ENCODE data around the gene GAS7.

Gene GAS7

GRCh38 chr17:10198509-10199249 lies at the start of gene GAS7:
GAS7 (minus strand) TSS chr17:10198606.
- H3K9me3 ChIP-seq (ENCODE audit: control insufficient read depth, insufficient read depth, low read depth, low read length): peaks cover 18% of the 10 kb centered on the region
- H3K27me3 ChIP-seq (ENCODE audit: control insufficient read depth, insufficient read depth, low read length): peaks cover 35% of the 10 kb centered on the region
- H3K27ac ChIP-seq (ENCODE audit: low read depth, low read length): no peak within 1 kb of the TSS
- H3K9ac ChIP-seq (ENCODE audit: low read length): peak within 1 kb of the TSS; percentile 80
- H3K4me1 ChIP-seq (ENCODE audit: control insufficient read depth, insufficient read depth, low read length): peaks cover 9% of the 10 kb centered on the region
- H3K4me3 ChIP-seq (ENCODE audit: low read depth, low read length): peak within 1 kb of the TSS; percentile 90
- H3K36me3 ChIP-seq (ENCODE audit: control insufficient read depth, insufficient read depth, low read length): no peaks in the 10 kb centered on the region

- no peak overlapping the region for H3K27ac ChIP-seq (ENCODE audit: low read depth, low read length)
- no peak overlapping the region for H3K9ac ChIP-seq (ENCODE audit: low read length)
- H3K27me3 ChIP-seq (ENCODE audit: control insufficient read depth, insufficient read depth, low read length): no peaks in the 10 kb centered on the region
- no peaks in the 10 kb centered on the region for H3K4me1 ChIP-seq (ENCODE audit: control insufficient read depth, insufficient read depth, low read length)
- no peaks in the 10 kb centered on the region for H3K36me3 ChIP-seq (ENCODE audit: control insufficient read depth, insufficient read depth, low read length)
- no peaks in the 10 kb centered on the region for H3K9me3 ChIP-seq (ENCODE audit: control insufficient read depth, insufficient read depth, low read depth, low read length)
- no peak overlapping the region for H3K4me3 ChIP-seq (ENCODE audit: low read depth, low read length)
Observed at GRCh38 chr17:10247810-10248209, 49.4 kb upstream of the GAS7 start.

GRCh38 chr17:10243883-10244844 lies 45.8 kb upstream of the GAS7 start:
- Histone ChIP-seq H3K9me3 (ENCODE audit: control insufficient read depth, insufficient read depth, low read depth, low read length) (peaks cover 3% of the 10 kb centered on the region; the same call in 1 of the 2 replicates), H3K4me3 (ENCODE audit: low read depth, low read length) (no peak overlapping the region), H3K36me3 (ENCODE audit: control insufficient read depth, insufficient read depth, low read length) (no peaks in the 10 kb centered on the region), H3K27me3 (ENCODE audit: control insufficient read depth, insufficient read depth, low read length) (no peaks in the 10 kb centered on the region), H3K9ac (ENCODE audit: low read length) (no peak overlapping the region), H3K27ac (ENCODE audit: low read depth, low read length) (no peak overlapping the region), H3K4me1 (ENCODE audit: control insufficient read depth, insufficient read depth, low read length) (no peaks in the 10 kb centered on the region)

GRCh38 chr17:10241781-10242180 lies 43.4 kb upstream of the GAS7 start:
- H3K4me1 ChIP-seq (ENCODE audit: control insufficient read depth, insufficient read depth, low read length): no peaks in the 10 kb centered on the region
- no peak overlapping the region for H3K4me3 ChIP-seq (ENCODE audit: low read depth, low read length)
- H3K9me3 ChIP-seq (ENCODE audit: control insufficient read depth, insufficient read depth, low read depth, low read length): peaks cover 3% of the 10 kb centered on the region; the same call in 1 of the 2 replicates
- no peak overlapping the region for H3K27ac ChIP-seq (ENCODE audit: low read depth, low read length)
- no peaks in the 10 kb centered on the region for H3K36me3 ChIP-seq (ENCODE audit: control insufficient read depth, insufficient read depth, low read length)
- H3K27me3 ChIP-seq (ENCODE audit: control insufficient read depth, insufficient read depth, low read length): no peaks in the 10 kb centered on the region
- H3K9ac ChIP-seq (ENCODE audit: low read length): no peak overlapping the region

GRCh38 chr17:10238661-10239060 lies 40.3 kb upstream of the GAS7 start:
- H3K4me3 ChIP-seq (ENCODE audit: low read depth, low read length): no peak overlapping the region
- H3K9ac ChIP-seq (ENCODE audit: low read length): no peak overlapping the region
- no peak overlapping the region for H3K27ac ChIP-seq (ENCODE audit: low read depth, low read length)
- no peaks in the 10 kb centered on the region for H3K27me3 ChIP-seq (ENCODE audit: control insufficient read depth, insufficient read depth, low read length)
- H3K36me3 ChIP-seq (ENCODE audit: control insufficient read depth, insufficient read depth, low read length): no peaks in the 10 kb centered on the region
- peaks cover 3% of the 10 kb centered on the region; the same call in 1 of the 2 replicates for H3K9me3 ChIP-seq (ENCODE audit: control insufficient read depth, insufficient read depth, low read depth, low read length)
- no peaks in the 10 kb centered on the region for H3K4me1 ChIP-seq (ENCODE audit: control insufficient read depth, insufficient read depth, low read length)

- no peak overlapping the region for H3K9ac ChIP-seq (ENCODE audit: low read length)
- no peaks in the 10 kb centered on the region for H3K27me3 ChIP-seq (ENCODE audit: control insufficient read depth, insufficient read depth, low read length)
- H3K4me3 ChIP-seq (ENCODE audit: low read depth, low read length): no peak overlapping the region
- H3K4me1 ChIP-seq (ENCODE audit: control insufficient read depth, insufficient read depth, low read length): no peaks in the 10 kb centered on the region
- H3K9me3 ChIP-seq (ENCODE audit: control insufficient read depth, insufficient read depth, low read depth, low read length): peaks cover 7% of the 10 kb centered on the region
- no peaks in the 10 kb centered on the region for H3K36me3 ChIP-seq (ENCODE audit: control insufficient read depth, insufficient read depth, low read length)
- H3K27ac ChIP-seq (ENCODE audit: low read depth, low read length): no peak overlapping the region
Observed at GRCh38 chr17:10234033-10234432, 35.6 kb upstream of the GAS7 start.

GRCh38 chr17:10233161-10233560 lies 34.8 kb upstream of the GAS7 start:
- no peaks in the 10 kb centered on the region for H3K27me3 ChIP-seq (ENCODE audit: control insufficient read depth, insufficient read depth, low read length)
- H3K36me3 ChIP-seq (ENCODE audit: control insufficient read depth, insufficient read depth, low read length): no peaks in the 10 kb centered on the region
- H3K27ac ChIP-seq (ENCODE audit: low read depth, low read length): no peak overlapping the region
- peaks cover 7% of the 10 kb centered on the region for H3K9me3 ChIP-seq (ENCODE audit: control insufficient read depth, insufficient read depth, low read depth, low read length)
- no peak overlapping the region for H3K4me3 ChIP-seq (ENCODE audit: low read depth, low read length)
- H3K9ac ChIP-seq (ENCODE audit: low read length): no peak overlapping the region
- no peaks in the 10 kb centered on the region for H3K4me1 ChIP-seq (ENCODE audit: control insufficient read depth, insufficient read depth, low read length)

- Histone ChIP-seq H3K4me3 (ENCODE audit: low read depth, low read length) (no peak overlapping the region), H3K9me3 (ENCODE audit: control insufficient read depth, insufficient read depth, low read depth, low read length) (peaks cover 7% of the 10 kb centered on the region), H3K4me1 (ENCODE audit: control insufficient read depth, insufficient read depth, low read length) (no peaks in the 10 kb centered on the region), H3K36me3 (ENCODE audit: control insufficient read depth, insufficient read depth, low read length) (no peaks in the 10 kb centered on the region), H3K9ac (ENCODE audit: low read length) (no peak overlapping the region), H3K27me3 (ENCODE audit: control insufficient read depth, insufficient read depth, low read length) (no peaks in the 10 kb centered on the region), H3K27ac (ENCODE audit: low read depth, low read length) (no peak overlapping the region)
Observed at GRCh38 chr17:10229181-10229580, 30.8 kb upstream of the GAS7 start.

- Histone ChIP-seq H3K9ac (ENCODE audit: low read length) (no peak overlapping the region), H3K27me3 (ENCODE audit: control insufficient read depth, insufficient read depth, low read length) (no peaks in the 10 kb centered on the region), H3K4me1 (ENCODE audit: control insufficient read depth, insufficient read depth, low read length) (no peaks in the 10 kb centered on the region), H3K36me3 (ENCODE audit: control insufficient read depth, insufficient read depth, low read length) (no peaks in the 10 kb centered on the region), H3K27ac (ENCODE audit: low read depth, low read length) (no peak overlapping the region), H3K9me3 (ENCODE audit: control insufficient read depth, insufficient read depth, low read depth, low read length) (peaks cover 11% of the 10 kb centered on the region), H3K4me3 (ENCODE audit: low read depth, low read length) (no peak overlapping the region)
Observed at GRCh38 chr17:10226930-10227695, 28.7 kb upstream of the GAS7 start.

- no peak overlapping the region for H3K4me3 ChIP-seq (ENCODE audit: low read depth, low read length)
- no peaks in the 10 kb centered on the region for H3K4me1 ChIP-seq (ENCODE audit: control insufficient read depth, insufficient read depth, low read length)
- no peaks in the 10 kb centered on the region for H3K36me3 ChIP-seq (ENCODE audit: control insufficient read depth, insufficient read depth, low read length)
- H3K27ac ChIP-seq (ENCODE audit: low read depth, low read length): no peak overlapping the region
- H3K9me3 ChIP-seq (ENCODE audit: control insufficient read depth, insufficient read depth, low read depth, low read length): peaks cover 5% of the 10 kb centered on the region; the same call in 1 of the 2 replicates
- no peaks in the 10 kb centered on the region for H3K27me3 ChIP-seq (ENCODE audit: control insufficient read depth, insufficient read depth, low read length)
- no peak overlapping the region for H3K9ac ChIP-seq (ENCODE audit: low read length)
Observed at GRCh38 chr17:10224582-10225195, 26.3 kb upstream of the GAS7 start.

Data from HUES6 (cell line).